ENCODE results near the gene P3H1.

GRCh38 chr1:42765269-42765668 lies 1.6 kb downstream of the P3H1 start:
- TF ChIP-seq POLR2A (IDR thresholded peaks at IDR 0.05) (no peak), CTCF (IDR thresholded peaks at IDR 0.05) (no peak)
